Smooth muscle cell (in vitro differentiated cells): ENCODE data around the gene TSEN54. TPM values are rescaled to one million over a fixed set of nuclear protein-coding genes. Genes with fewer than 3 reads are reported as not detected.

Experiments used
- DNase-seq: peaks from one replicate; lab custom pipeline; 2025; ENCODE audit not compliant: unreplicated experiment; lab: John Stamatoyannopoulos, UW
- H2AFZ ChIP-seq: fragments of 200-600 bp; sonication (generic); 2 replicates; pipeline ENCODE4 v1.6.0; 2016; ENCODE audit warnings: antibody characterized with exemption, low read depth, mild to moderate bottlenecking
- H3F3A ChIP-seq: fragments of 200-600 bp; sonication (generic); 2 replicates; pipeline ENCODE4 v1.6.0; 2017; ENCODE audit warnings: antibody characterized with exemption, low read depth
- H3K27ac ChIP-seq: fragments of 200-600 bp; sonication (generic); 2 replicates; pipeline ENCODE4 v1.5.1; 2016; ENCODE audit warnings: low read depth, mild to moderate bottlenecking
- H3K27me3 ChIP-seq: fragments of 200-600 bp; sonication (generic); 2 replicates; pipeline ENCODE4 v1.6.1; 2016; ENCODE audit warnings: low read depth, mild to moderate bottlenecking
- H3K36me3 ChIP-seq: fragments of 200-600 bp; sonication (generic); 2 replicates; pipeline ENCODE4 v1.5.1; 2016; ENCODE audit warnings: low read depth
- H3K4me1 ChIP-seq: fragments of 200-600 bp; sonication (generic); 2 replicates; pipeline ENCODE4 v1.5.1; 2016; ENCODE audit warnings: low read depth
- H3K4me2 ChIP-seq: fragments of 200-600 bp; sonication (generic); 2 replicates; pipeline ENCODE4 v1.6.0; 2016; ENCODE audit warnings: mild to moderate bottlenecking
- H3K4me3 ChIP-seq: fragments of 200-600 bp; sonication (generic); 2 replicates; pipeline ENCODE4 v1.5.1; 2016; ENCODE audit warnings: mild to moderate bottlenecking
- H3K79me2 ChIP-seq: fragments of 200-600 bp; sonication (generic); 2 replicates; pipeline ENCODE4 v1.6.0; 2016; ENCODE audit warnings: low read depth, mild to moderate bottlenecking
- H3K9ac ChIP-seq: fragments of 200-600 bp; sonication (generic); 2 replicates; pipeline ENCODE4 v1.6.0; 2016; ENCODE audit warnings: low read depth
- H3K9me3 ChIP-seq: fragments of 200-600 bp; sonication (generic); replicated peaks from 2 replicates; pipeline ENCODE4 v1.5.1; 2016; ENCODE audit warnings: low read depth
- H4K20me1 ChIP-seq: fragments of 200-600 bp; sonication (generic); 2 replicates; pipeline ENCODE4 v1.6.0; 2016; ENCODE audit warnings: low read depth
- WGBS: methylation state at CpG from one replicate; pipeline ENCODE4 v1.1.7; 2016; ENCODE audit warnings: low lambda C conversion rate; 5-methylcytosine and 5-hydroxymethylcytosine counted together
- polyA plus RNA-seq: library from polyadenylated mRNA; unstranded; fragments of >200 nt; fragmentation: Nextera tagmentation; extraction: Ambion mirVana; gene quantifications from 2 replicates; pipeline ENCODE4 v1.2.1, GENCODE V29; 2016
- total RNA-seq: library from RNA; depleted of rRNA; stranded (reverse); fragments of >200 nt; gene quantifications from 2 replicates; pipeline ENCODE4 v1.2.3, GENCODE V29; 2014
- TF ChIP-seq, protein P1 (sequence below): fragments of 200-600 bp; sonication (generic); IDR thresholded peaks from 2 replicates; pipeline ENCODE4 v1.5.1; 2017; ENCODE audit warnings: borderline replicate concordance, mild to moderate bottlenecking, antibody characterized with exemption; ENCODE audit not compliant: insufficient read depth, poor library complexity, severe bottlenecking

TSEN54 gene
- total and polyA plus RNA-seq, 2 experiments from 2014 or later: 15.1 TPM

DNA sequence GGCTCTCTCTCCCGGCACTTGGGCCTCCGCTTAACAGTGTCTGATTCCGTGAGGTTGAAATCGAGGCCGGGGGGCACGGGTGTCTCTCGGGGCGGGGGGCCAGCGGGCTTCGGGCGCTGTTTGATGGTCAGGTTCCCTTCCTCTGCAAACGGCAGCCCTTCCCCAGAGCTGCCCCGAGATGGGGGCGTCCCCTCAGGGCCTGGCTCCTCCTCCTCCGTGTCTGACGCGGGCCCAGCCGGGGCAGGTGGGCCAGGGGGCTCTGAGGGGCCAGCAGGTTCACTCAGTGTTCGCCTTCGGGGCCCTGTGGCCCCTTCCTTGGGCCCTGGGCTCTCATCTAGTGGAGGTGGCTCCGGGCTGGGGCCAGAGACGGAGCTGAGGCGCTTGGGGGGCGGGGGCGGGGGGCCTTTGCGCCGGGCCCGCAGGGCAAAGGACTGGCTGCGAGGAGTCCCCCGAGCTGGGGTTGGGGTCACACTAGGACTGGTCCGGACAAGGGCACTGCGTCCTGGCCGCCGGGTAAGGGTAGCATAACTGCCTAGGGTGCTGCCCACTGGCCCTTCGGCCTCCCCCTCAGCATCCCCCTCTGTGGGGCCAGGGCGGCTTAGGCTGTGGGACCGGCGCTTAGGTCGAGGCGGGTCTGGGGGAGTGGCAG is 14.1 kb upstream of the TSEN54 start:
- H3K4me1 ChIP-seq: no peaks in the 10 kb centered on the region
- TF ChIP-seq, protein P1, sequence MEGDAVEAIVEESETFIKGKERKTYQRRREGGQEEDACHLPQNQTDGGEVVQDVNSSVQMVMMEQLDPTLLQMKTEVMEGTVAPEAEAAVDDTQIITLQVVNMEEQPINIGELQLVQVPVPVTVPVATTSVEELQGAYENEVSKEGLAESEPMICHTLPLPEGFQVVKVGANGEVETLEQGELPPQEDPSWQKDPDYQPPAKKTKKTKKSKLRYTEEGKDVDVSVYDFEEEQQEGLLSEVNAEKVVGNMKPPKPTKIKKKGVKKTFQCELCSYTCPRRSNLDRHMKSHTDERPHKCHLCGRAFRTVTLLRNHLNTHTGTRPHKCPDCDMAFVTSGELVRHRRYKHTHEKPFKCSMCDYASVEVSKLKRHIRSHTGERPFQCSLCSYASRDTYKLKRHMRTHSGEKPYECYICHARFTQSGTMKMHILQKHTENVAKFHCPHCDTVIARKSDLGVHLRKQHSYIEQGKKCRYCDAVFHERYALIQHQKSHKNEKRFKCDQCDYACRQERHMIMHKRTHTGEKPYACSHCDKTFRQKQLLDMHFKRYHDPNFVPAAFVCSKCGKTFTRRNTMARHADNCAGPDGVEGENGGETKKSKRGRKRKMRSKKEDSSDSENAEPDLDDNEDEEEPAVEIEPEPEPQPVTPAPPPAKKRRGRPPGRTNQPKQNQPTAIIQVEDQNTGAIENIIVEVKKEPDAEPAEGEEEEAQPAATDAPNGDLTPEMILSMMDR: no peak

DNA sequence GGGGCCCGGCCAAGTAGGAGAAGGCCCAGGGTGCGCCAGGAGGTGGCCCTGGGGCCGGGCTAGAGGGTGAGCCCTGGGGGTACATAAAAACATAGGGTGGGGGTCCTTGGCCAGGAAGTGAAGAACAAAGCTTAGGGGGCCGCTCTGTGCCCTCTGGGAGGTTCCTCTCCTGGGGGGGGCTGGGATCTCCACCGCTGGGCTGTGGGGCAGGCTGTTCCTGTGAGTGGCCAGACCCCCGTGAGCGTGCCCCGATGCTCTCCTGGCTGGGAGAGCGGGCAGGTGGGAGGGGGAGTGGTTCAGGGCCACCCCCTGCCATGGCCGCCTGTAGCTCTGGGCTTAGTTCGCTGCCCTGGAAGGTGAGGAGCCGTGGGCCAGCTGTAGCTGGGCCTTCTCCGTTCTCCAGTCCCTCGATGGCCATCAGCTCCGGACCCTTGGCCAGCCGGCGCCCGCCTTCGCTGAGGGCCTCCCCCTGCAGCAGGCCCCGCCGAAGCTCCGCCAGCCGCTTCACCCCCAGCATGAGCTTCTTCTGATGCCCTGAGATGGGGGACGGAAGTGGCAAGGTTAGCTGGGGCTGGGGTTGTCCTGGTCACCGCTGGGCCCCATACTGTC is 13.5 kb upstream of the TSEN54 start:
- Histone ChIP-seq H3K9me3 (no peaks in the 10 kb centered on the region), H3F3A (no peaks in the 10 kb centered on the region), H3K9ac (no peak overlapping the region), H2AFZ (no peak overlapping the region), H4K20me1 (peaks cover 7% of the 10 kb centered on the region), H3K79me2 (no peaks in the 10 kb centered on the region), H3K27me3 (no peaks in the 10 kb centered on the region), H3K4me1 (no peaks in the 10 kb centered on the region), H3K4me3 (no peak overlapping the region), H3K36me3 (no peaks in the 10 kb centered on the region), H3K4me2 (no peak overlapping the region), H3K27ac (no peak overlapping the region)
- no peak for DNase-seq
- TF ChIP-seq, protein P1: no peak
- WGBS: 95% methylated on average over 15 of the region's 25 CpGs

More for the DNA sequence above, 14.1 kb upstream of the TSEN54 start:
- Histone ChIP-seq H3K79me2 (no peaks in the 10 kb centered on the region), H3K27ac (no peak overlapping the region), H3K4me3 (no peak overlapping the region), H3K9ac (no peak overlapping the region), H3F3A (no peaks in the 10 kb centered on the region), H3K27me3 (no peaks in the 10 kb centered on the region), H3K9me3 (no peaks in the 10 kb centered on the region), H3K4me2 (no peak overlapping the region), H3K36me3 (no peaks in the 10 kb centered on the region), H2AFZ (no peak overlapping the region), H4K20me1 (peaks cover 2% of the 10 kb centered on the region)
- 96% methylated on average over 26 of the region's 40 CpGs for WGBS
- no peak for DNase-seq

DNA sequence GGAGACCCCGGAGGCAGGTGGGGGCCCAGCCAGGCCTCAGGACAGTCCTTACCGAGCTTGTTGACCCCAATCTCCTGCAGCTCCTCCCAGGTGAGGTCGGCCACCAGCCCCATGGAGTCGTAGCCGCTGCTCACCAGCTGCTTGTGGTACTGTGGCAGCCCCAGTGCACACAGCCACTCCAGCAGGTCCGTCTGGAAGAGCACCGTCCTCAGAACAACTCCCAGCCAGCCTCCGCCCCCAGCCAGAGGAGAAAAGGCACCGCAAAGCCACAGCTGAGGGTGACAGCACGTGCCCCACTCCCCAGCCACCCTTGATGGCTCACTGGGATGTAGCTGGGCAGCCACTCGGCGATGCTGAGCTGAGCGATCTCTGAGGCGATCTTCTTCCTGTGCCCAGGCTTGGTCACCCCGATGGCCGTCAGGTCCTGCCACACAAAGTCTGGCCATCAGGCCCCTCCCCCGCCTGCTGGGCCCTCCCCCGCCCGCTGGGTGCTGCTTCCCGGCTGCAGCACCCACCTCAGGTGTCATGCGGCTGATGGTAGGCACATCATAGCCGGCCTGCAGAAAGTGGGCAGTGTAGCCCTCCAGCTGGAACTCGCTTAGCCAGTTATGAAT is 12.9 kb upstream of the TSEN54 start:
- Histone ChIP-seq H2AFZ (no peak overlapping the region), H4K20me1 (peaks cover 13% of the 10 kb centered on the region), H3K9me3 (no peaks in the 10 kb centered on the region), H3K4me3 (no peak overlapping the region), H3K4me1 (no peaks in the 10 kb centered on the region), H3F3A (no peaks in the 10 kb centered on the region), H3K36me3 (no peaks in the 10 kb centered on the region), H3K9ac (no peak overlapping the region), H3K27ac (no peak overlapping the region), H3K4me2 (no peak overlapping the region), H3K27me3 (no peaks in the 10 kb centered on the region), H3K79me2 (no peaks in the 10 kb centered on the region)
- DNase-seq: no peak
- TF ChIP-seq, protein P1: no peak
- 92% methylated on average over 22 of the region's 23 CpGs for WGBS
